IPS-15b (cell line): ENCODE data around the gene ANKRD66.

Experiments used
- H3K27me3 ChIP-seq: one replicate; pipeline ENCODE4 v1.6.1; 2013; ENCODE audit warnings: low read length; ENCODE audit not compliant: control insufficient read depth, insufficient read depth
- H3K36me3 ChIP-seq: one replicate; pipeline ENCODE4 v1.6.1; 2013; ENCODE audit warnings: low read length; ENCODE audit not compliant: control insufficient read depth, insufficient read depth
- H3K4me1 ChIP-seq: one replicate; pipeline ENCODE4 v1.6.1; 2013; ENCODE audit warnings: mild to moderate bottlenecking, low read length; ENCODE audit not compliant: control insufficient read depth, insufficient read depth
- H3K4me3 ChIP-seq: one replicate; pipeline ENCODE4 v1.5.1; 2013; ENCODE audit warnings: low read depth, low read length
- H3K9ac ChIP-seq: one replicate; pipeline ENCODE4 v1.6.1; 2013; ENCODE audit warnings: low read depth, mild to moderate bottlenecking, low read length
- H3K9me3 ChIP-seq: one replicate; pipeline ENCODE4 v1.6.1; 2013; ENCODE audit warnings: mild to moderate bottlenecking, low read length; ENCODE audit not compliant: control insufficient read depth, insufficient read depth

The ANKRD66 gene

DNA sequence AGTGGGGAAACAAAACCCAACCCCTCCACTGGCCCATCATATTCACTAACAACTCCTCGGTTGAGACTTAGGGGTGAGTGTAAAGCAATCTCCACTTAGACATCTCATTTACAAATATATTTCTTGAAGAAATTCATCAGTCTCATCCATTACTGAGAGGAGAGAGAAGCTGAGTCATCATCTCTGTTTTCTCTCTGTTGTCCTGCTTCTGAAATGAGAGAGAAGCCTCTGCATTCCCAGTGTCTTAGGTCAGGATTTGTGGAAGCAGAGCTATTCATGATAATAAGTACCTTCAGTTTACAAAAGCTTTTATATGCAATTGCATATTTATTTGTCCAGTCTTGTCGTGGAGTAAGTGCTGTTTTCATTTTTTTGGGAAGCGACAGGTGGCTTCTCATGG lies 47.3 kb downstream of the ANKRD66 start:
- no peak overlapping the region for H3K4me3 ChIP-seq
- no peaks in the 10 kb centered on the region for H3K4me1 ChIP-seq
- H3K9me3 ChIP-seq = no peaks in the 10 kb centered on the region
- H3K9ac ChIP-seq = no peak overlapping the region
- no peaks in the 10 kb centered on the region for H3K36me3 ChIP-seq
- H3K27me3 ChIP-seq = no peaks in the 10 kb centered on the region

DNA sequence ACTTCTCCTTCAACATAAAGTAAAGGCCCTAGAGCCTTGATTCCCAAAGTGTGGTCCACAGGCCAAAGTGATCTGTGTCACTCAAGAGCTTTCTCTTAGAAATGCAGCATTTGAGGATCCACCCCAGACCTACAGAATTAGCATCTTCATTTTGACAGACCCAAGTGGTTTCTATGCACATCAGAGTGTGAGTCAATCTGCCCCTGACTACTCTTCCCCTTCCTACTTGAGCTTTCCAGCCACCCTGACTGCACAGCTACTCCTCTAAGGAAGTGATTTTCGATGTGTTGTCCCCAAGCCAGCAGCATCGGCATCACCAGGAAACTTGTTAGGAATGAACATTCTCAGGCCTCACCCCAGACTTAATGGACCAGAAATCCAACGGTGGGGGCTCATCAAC lies 49.1 kb downstream of the ANKRD66 start:
- Histone ChIP-seq H3K4me1 (no peaks in the 10 kb centered on the region), H3K9ac (no peak overlapping the region), H3K36me3 (no peaks in the 10 kb centered on the region), H3K9me3 (no peaks in the 10 kb centered on the region), H3K4me3 (no peak overlapping the region), H3K27me3 (no peaks in the 10 kb centered on the region)

DNA sequence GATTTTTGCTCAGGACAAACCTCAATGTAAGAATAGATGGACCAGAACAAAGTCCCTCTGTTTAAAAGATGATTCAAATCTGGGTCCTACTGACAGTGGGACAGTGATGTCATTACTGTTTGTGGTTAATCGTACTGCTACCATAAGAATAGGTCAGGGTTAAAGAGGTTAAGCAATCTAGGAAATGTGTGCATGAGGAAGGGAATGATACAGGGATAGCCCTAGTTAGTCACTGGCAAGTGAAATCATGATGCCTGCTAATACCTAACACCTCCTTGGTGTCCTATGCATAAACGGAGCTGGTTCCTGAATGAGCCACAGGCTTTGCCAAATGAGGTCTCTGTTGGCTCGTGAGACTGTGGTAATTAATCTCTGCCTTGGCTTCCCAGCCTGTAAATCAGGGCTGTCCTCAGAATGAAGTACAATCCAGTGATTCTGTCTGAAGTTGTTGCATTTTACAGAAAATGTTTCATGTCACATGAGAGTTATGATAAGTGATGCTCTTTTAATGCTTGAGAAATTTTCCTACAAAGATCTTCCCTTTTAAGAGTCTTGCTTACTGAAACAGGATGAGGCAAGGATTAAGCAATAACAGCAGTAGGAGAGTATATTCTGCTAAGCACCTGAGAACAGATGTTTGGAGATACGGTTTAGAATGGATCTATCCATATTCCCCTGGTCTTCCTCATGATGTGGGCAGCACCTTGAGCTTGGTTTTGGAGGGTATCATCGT lies 50.3 kb downstream of the ANKRD66 start:
- H3K9me3 ChIP-seq = no peaks in the 10 kb centered on the region
- H3K36me3 ChIP-seq = no peaks in the 10 kb centered on the region
- H3K4me3 ChIP-seq = no peak overlapping the region
- H3K9ac ChIP-seq = no peak overlapping the region
- H3K27me3 ChIP-seq = no peaks in the 10 kb centered on the region
- no peaks in the 10 kb centered on the region for H3K4me1 ChIP-seq

GRCh38 chr6:46799657-46800056 lies 52.9 kb downstream of the ANKRD66 start:
- no peaks in the 10 kb centered on the region for H3K27me3 ChIP-seq
- no peaks in the 10 kb centered on the region for H3K36me3 ChIP-seq
- no peak overlapping the region for H3K9ac ChIP-seq

GRCh38 chr6:46808806-46809205 lies 62.1 kb downstream of the ANKRD66 start:
- Histone ChIP-seq H3K36me3 (no peaks in the 10 kb centered on the region), H3K4me3 (no peak overlapping the region), H3K9ac (no peak overlapping the region), H3K27me3 (no peaks in the 10 kb centered on the region), H3K4me1 (no peaks in the 10 kb centered on the region), H3K9me3 (no peaks in the 10 kb centered on the region)

More at GRCh38 chr6:46799657-46800056, 52.9 kb downstream of the ANKRD66 start:
- Histone ChIP-seq H3K4me3 (no peak overlapping the region), H3K4me1 (no peaks in the 10 kb centered on the region), H3K9me3 (no peaks in the 10 kb centered on the region)
